Stimulated activated memory B cell treated with anti-CD40 and anti-IgM and Interleukin-4, amounts not matched to agents 10 μg/mL and 1 μg/mL and 100 μg/mL, for 72 hours (primary cell): Measurements from ENCODE around the gene FBXO38.

Source experiments
- ATAC-seq: fragments of 150-1000 bp; cut with Tn5 transposase; 2 replicates; pipeline ENCODE4 v1.10.0; 2021
- H3K27ac Mint-ChIP-seq: one replicate; pipeline ENCODE4 v1.8.0; 2022; ENCODE audit warnings: mild to moderate bottlenecking, mixed read lengths
- H3K27me3 Mint-ChIP-seq: one replicate; pipeline ENCODE4 v1.8.0; 2022; ENCODE audit warnings: mixed read lengths
- H3K36me3 Mint-ChIP-seq: one replicate; pipeline ENCODE4 v1.8.0; 2022; ENCODE audit warnings: mixed read lengths
- H3K4me1 Mint-ChIP-seq: one replicate; pipeline ENCODE4 v1.8.0; 2022; ENCODE audit warnings: mixed read lengths
- H3K4me3 Mint-ChIP-seq: one replicate; pipeline ENCODE4 v1.8.0; 2022; ENCODE audit warnings: mild to moderate bottlenecking, moderate library complexity, mixed read lengths
- H3K9me3 Mint-ChIP-seq: one replicate; pipeline ENCODE4 v1.8.0; 2022; ENCODE audit warnings: mixed read lengths

FBXO38 gene

GRCh38 chr5:148383564-148384379 is at the start of gene FBXO38:
FBXO38 (plus strand) TSS chr5:148383958; CDS start chr5:148394777, 10,819 bp downstream.
- no peaks in the 10 kb centered on the region for H3K9me3 Mint-ChIP-seq
- peak; percentile 100 for ATAC-seq
- peaks cover 50% of the 10 kb centered on the region for H3K4me1 Mint-ChIP-seq
- peak within 1 kb of the TSS; percentile 94 for H3K27ac Mint-ChIP-seq
- H3K4me3 Mint-ChIP-seq: peak within 1 kb of the TSS; percentile 84
- H3K27me3 Mint-ChIP-seq: no peaks in the 10 kb centered on the region
- peaks cover 11% of the 10 kb centered on the region for H3K36me3 Mint-ChIP-seq

- H3K27me3 Mint-ChIP-seq: peaks cover 8% of the 10 kb centered on the region
- H3K27ac Mint-ChIP-seq: no peak within 1 kb of the TSS
- peaks cover 6% of the 10 kb centered on the region for H3K9me3 Mint-ChIP-seq
- no peak within 1 kb of the TSS for H3K4me3 Mint-ChIP-seq
- peaks cover 5% of the 10 kb centered on the region for H3K36me3 Mint-ChIP-seq
- peaks cover 5% of the 10 kb centered on the region for H3K4me1 Mint-ChIP-seq
- ATAC-seq: no peak
Observed at GRCh38 chr5:148335259-148335658, 48.5 kb upstream of the FBXO38 start, which contains the start of gene SPINK9. SPINK9 (plus strand) TSS chr5:148335559; CDS start chr5:148335614, 55 bp downstream.

- Mint-ChIP-seq H3K9me3 (no peaks in the 10 kb centered on the region), H3K27me3 (no peaks in the 10 kb centered on the region), H3K36me3 (peaks cover 3% of the 10 kb centered on the region), H3K4me1 (peaks cover 5% of the 10 kb centered on the region), H3K4me3 (no peak overlapping the region), H3K27ac (no peak overlapping the region)
- ATAC-seq: peak; percentile 74
Observed at GRCh38 chr5:148336704-148337435, 46.9 kb upstream of the FBXO38 start.

GRCh38 chr5:148342371-148343045 is 41.2 kb upstream of the FBXO38 start:
- H3K9me3 Mint-ChIP-seq: no peaks in the 10 kb centered on the region
- H3K4me1 Mint-ChIP-seq: no peaks in the 10 kb centered on the region
- ATAC-seq: no peak
- no peak overlapping the region for H3K4me3 Mint-ChIP-seq
- H3K27ac Mint-ChIP-seq: no peak overlapping the region
- peaks cover 5% of the 10 kb centered on the region for H3K36me3 Mint-ChIP-seq
- H3K27me3 Mint-ChIP-seq: no peaks in the 10 kb centered on the region

- no peak overlapping the region for H3K4me3 Mint-ChIP-seq
- H3K4me1 Mint-ChIP-seq: no peaks in the 10 kb centered on the region
- peaks cover 5% of the 10 kb centered on the region for H3K36me3 Mint-ChIP-seq
- H3K27me3 Mint-ChIP-seq: no peaks in the 10 kb centered on the region
- H3K27ac Mint-ChIP-seq: no peak overlapping the region
- ATAC-seq: no peak
- H3K9me3 Mint-ChIP-seq: no peaks in the 10 kb centered on the region
Observed at GRCh38 chr5:148343046-148343407, 40.7 kb upstream of the FBXO38 start.

GRCh38 chr5:148343603-148344487 is 39.9 kb upstream of the FBXO38 start:
- H3K9me3 Mint-ChIP-seq: no peaks in the 10 kb centered on the region
- H3K27me3 Mint-ChIP-seq: no peaks in the 10 kb centered on the region
- no peak for ATAC-seq
- no peaks in the 10 kb centered on the region for H3K4me1 Mint-ChIP-seq
- H3K27ac Mint-ChIP-seq: no peak overlapping the region
- peaks cover 5% of the 10 kb centered on the region for H3K36me3 Mint-ChIP-seq
- no peak overlapping the region for H3K4me3 Mint-ChIP-seq

- H3K4me1 Mint-ChIP-seq: no peaks in the 10 kb centered on the region
- no peaks in the 10 kb centered on the region for H3K36me3 Mint-ChIP-seq
- ATAC-seq: no peak
- H3K27me3 Mint-ChIP-seq: no peaks in the 10 kb centered on the region
- H3K4me3 Mint-ChIP-seq: no peak overlapping the region
- no peak overlapping the region for H3K27ac Mint-ChIP-seq
- H3K9me3 Mint-ChIP-seq: no peaks in the 10 kb centered on the region
Observed at GRCh38 chr5:148347706-148348105, 36.1 kb upstream of the FBXO38 start.

- Mint-ChIP-seq H3K4me1 (no peaks in the 10 kb centered on the region), H3K36me3 (no peaks in the 10 kb centered on the region), H3K9me3 (no peaks in the 10 kb centered on the region), H3K4me3 (no peak overlapping the region), H3K27ac (no peak overlapping the region), H3K27me3 (no peaks in the 10 kb centered on the region)
- no peak for ATAC-seq
Observed at GRCh38 chr5:148352696-148353095, 31.1 kb upstream of the FBXO38 start.

- Mint-ChIP-seq H3K9me3 (no peaks in the 10 kb centered on the region), H3K4me1 (no peaks in the 10 kb centered on the region), H3K27ac (no peak overlapping the region), H3K36me3 (no peaks in the 10 kb centered on the region), H3K4me3 (no peak overlapping the region), H3K27me3 (no peaks in the 10 kb centered on the region)
- ATAC-seq: no peak
Observed at GRCh38 chr5:148353634-148354033, 30.1 kb upstream of the FBXO38 start.

GRCh38 chr5:148364343-148364742 is 19.4 kb upstream of the FBXO38 start:
- peaks cover 8% of the 10 kb centered on the region for H3K9me3 Mint-ChIP-seq
- H3K4me3 Mint-ChIP-seq: no peak overlapping the region
- no peak for ATAC-seq
- H3K36me3 Mint-ChIP-seq: peaks cover 13% of the 10 kb centered on the region
- H3K27me3 Mint-ChIP-seq: no peaks in the 10 kb centered on the region
- no peak overlapping the region for H3K27ac Mint-ChIP-seq
- no peaks in the 10 kb centered on the region for H3K4me1 Mint-ChIP-seq

GRCh38 chr5:148368299-148368698 is 15.5 kb upstream of the FBXO38 start:
- no peak overlapping the region for H3K4me3 Mint-ChIP-seq
- no peaks in the 10 kb centered on the region for H3K27me3 Mint-ChIP-seq
- peaks cover 11% of the 10 kb centered on the region for H3K9me3 Mint-ChIP-seq
- H3K4me1 Mint-ChIP-seq: no peaks in the 10 kb centered on the region
- H3K27ac Mint-ChIP-seq: no peak overlapping the region
- ATAC-seq: no peak
- peaks cover 25% of the 10 kb centered on the region for H3K36me3 Mint-ChIP-seq

- no peaks in the 10 kb centered on the region for H3K27me3 Mint-ChIP-seq
- no peak for ATAC-seq
- peaks cover 11% of the 10 kb centered on the region for H3K9me3 Mint-ChIP-seq
- H3K4me1 Mint-ChIP-seq: no peaks in the 10 kb centered on the region
- no peak overlapping the region for H3K27ac Mint-ChIP-seq
- no peak overlapping the region for H3K4me3 Mint-ChIP-seq
- peaks cover 27% of the 10 kb centered on the region for H3K36me3 Mint-ChIP-seq
Observed at GRCh38 chr5:148372166-148372725, 11.5 kb upstream of the FBXO38 start.

- no peak for ATAC-seq
- no peaks in the 10 kb centered on the region for H3K27me3 Mint-ChIP-seq
- no peak overlapping the region for H3K27ac Mint-ChIP-seq
- peaks cover 27% of the 10 kb centered on the region for H3K36me3 Mint-ChIP-seq
- H3K9me3 Mint-ChIP-seq: peaks cover 10% of the 10 kb centered on the region
- no peaks in the 10 kb centered on the region for H3K4me1 Mint-ChIP-seq
- no peak overlapping the region for H3K4me3 Mint-ChIP-seq
Observed at GRCh38 chr5:148372893-148373292, 10.9 kb upstream of the FBXO38 start.

GRCh38 chr5:148374690-148375360 is 8.9 kb upstream of the FBXO38 start:
- Mint-ChIP-seq H3K4me3 (no peak overlapping the region), H3K27ac (no peak overlapping the region), H3K36me3 (peaks cover 26% of the 10 kb centered on the region), H3K9me3 (peaks cover 7% of the 10 kb centered on the region), H3K27me3 (no peaks in the 10 kb centered on the region), H3K4me1 (no peaks in the 10 kb centered on the region)
- ATAC-seq: no peak
